HEK293T (cell line): Measurements from ENCODE around the gene CLEC18A.
"Not testable (repeated sequence)": the region's sequence is repeated elsewhere in the genome, so short reads cannot be mapped to it uniquely, and the experiment has no call there.

Experiments
- CTCF ChIA-PET: fragments of 350-600 bp; formaldehyde crosslinking; extraction: SDS; loops from one replicate; lab custom pipeline; 2021; ENCODE audit warnings: antibody characterized with exemption, inconsistent platforms; lab: Yijun Ruan, JAX
- POLR2A ChIA-PET: fragments of 350-600 bp; formaldehyde crosslinking; extraction: SDS; loops from one replicate; lab custom pipeline; 2020; ENCODE audit warnings: antibody characterized with exemption, inconsistent platforms; lab: Yijun Ruan, JAX
- DNase-seq: peaks from one replicate; pipeline ENCODE4 v3.0.0; 2012; ENCODE audit warnings: mixed read lengths; ENCODE audit errors: extremely low spot score
- ARNT ChIP-seq: fragments of 450-650 bp; IDR thresholded peaks from 2 replicates; pipeline ENCODE4 v1.6.1; 2017; ENCODE audit warnings: mild to moderate bottlenecking
- BHLHE40 ChIP-seq: fragments of 450-650 bp; IDR thresholded peaks from 2 replicates; pipeline ENCODE4 v1.6.1; 2016; ENCODE audit warnings: mild to moderate bottlenecking, moderate library complexity, borderline replicate concordance
- FOXA1 ChIP-seq: fragments of 450-650 bp; IDR thresholded peaks from 2 replicates; pipeline ENCODE4 v1.6.1; 2016; ENCODE audit warnings: mild to moderate bottlenecking
- FOXM1 ChIP-seq: fragments of 450-650 bp; IDR thresholded peaks from 2 replicates; pipeline ENCODE4 v1.6.1; 2017; ENCODE audit warnings: mild to moderate bottlenecking, borderline replicate concordance
- L3MBTL2 ChIP-seq: fragments of 450-650 bp; conservative IDR thresholded peaks from 2 replicates; pipeline ENCODE4 v1.6.1; 2016; ENCODE audit warnings: mild to moderate bottlenecking
- LEF1 ChIP-seq: fragments of 450-650 bp; IDR thresholded peaks from 2 replicates; pipeline ENCODE4 v1.6.1; 2017; ENCODE audit warnings: mild to moderate bottlenecking, borderline replicate concordance
- NFRKB ChIP-seq: fragments of 450-650 bp; IDR thresholded peaks from 2 replicates; pipeline ENCODE4 v1.6.1; 2016; ENCODE audit warnings: mild to moderate bottlenecking, moderate library complexity
- PKNOX1 ChIP-seq: fragments of 450-650 bp; IDR thresholded peaks from 2 replicates; pipeline ENCODE4 v1.6.1; 2016
- SP1 ChIP-seq: fragments of 450-650 bp; IDR thresholded peaks from 2 replicates; pipeline ENCODE4 v1.6.1; 2017
- SUZ12 ChIP-seq: fragments of 450-650 bp; IDR thresholded peaks from 2 replicates; pipeline ENCODE4 v1.6.1; 2016; ENCODE audit warnings: mild to moderate bottlenecking
- TARDBP ChIP-seq: fragments of 450-650 bp; IDR thresholded peaks from 2 replicates; pipeline ENCODE4 v1.6.1; 2016
- ZNF384 ChIP-seq: fragments of 450-650 bp; IDR thresholded peaks from 2 replicates; pipeline ENCODE4 v1.6.1; 2016

Gene CLEC18A

GRCh38 chr16:69942627-69943170 lies 8.4 kb upstream of the CLEC18A start:
- CTCF ChIA-PET = no interaction called here
- no peak for DNase-seq

GRCh38 chr16:69943241-69944036 lies 7.7 kb upstream of the CLEC18A start:
- POLR2A ChIA-PET, DNase-seq, CTCF ChIA-PET: not testable (repeated sequence)

More at GRCh38 chr16:69942627-69943170, 8.4 kb upstream of the CLEC18A start:
- TF ChIP-seq FOXM1 = no peak
- no peak for TF ChIP-seq NFRKB
- no peak for TF ChIP-seq L3MBTL2
- no peak for TF ChIP-seq FOXA1
- no peak for TF ChIP-seq PKNOX1
- no peak for TF ChIP-seq ARNT
- TF ChIP-seq ZNF384 = no peak
- TF ChIP-seq LEF1 = no peak
- no peak for TF ChIP-seq TARDBP
- no peak for TF ChIP-seq SUZ12
- TF ChIP-seq BHLHE40 = no peak
- no peak for TF ChIP-seq SP1
- POLR2A ChIA-PET = no interaction called here

- CTCF ChIA-PET, POLR2A ChIA-PET, DNase-seq: not testable (repeated sequence)
Observed at GRCh38 chr16:69950411-69950810, 723 bp upstream of the CLEC18A start.

- DNase-seq, CTCF ChIA-PET, POLR2A ChIA-PET: not testable (repeated sequence)
Observed at GRCh38 chr16:69951672-69952031, 518 bp downstream of the CLEC18A start.

GRCh38 chr16:69952116-69952515 lies 982 bp downstream of the CLEC18A start:
- CTCF ChIA-PET, POLR2A ChIA-PET, DNase-seq: not testable (repeated sequence)

GRCh38 chr16:69952572-69953355 lies 1.6 kb downstream of the CLEC18A start:
- POLR2A ChIA-PET, DNase-seq, CTCF ChIA-PET: not testable (repeated sequence)

- DNase-seq, POLR2A ChIA-PET: not testable (repeated sequence)
- CTCF ChIA-PET = interaction anchor here (0.7 kb wide), 1 partner anchor 217 kb away, joined by 4 read pairs; no protein-coding TSS in a partner anchor
Observed at GRCh38 chr16:69954241-69954640, 3.1 kb downstream of the CLEC18A start.

- CTCF ChIA-PET, DNase-seq, POLR2A ChIA-PET: not testable (repeated sequence)
Observed at GRCh38 chr16:69963312-69963711, 12.2 kb downstream of the CLEC18A start.

GRCh38 chr16:69964960-69965660 lies 14.0 kb downstream of the CLEC18A start:
- POLR2A ChIA-PET, DNase-seq, CTCF ChIA-PET: not testable (repeated sequence)

GRCh38 chr16:69965661-69966054 lies 14.5 kb downstream of the CLEC18A start:
- CTCF ChIA-PET, DNase-seq, POLR2A ChIA-PET: not testable (repeated sequence)

GRCh38 chr16:69967688-69968087 lies 16.6 kb downstream of the CLEC18A start:
- POLR2A ChIA-PET, DNase-seq, CTCF ChIA-PET: not testable (repeated sequence)

GRCh38 chr16:69968125-69968524 lies 17.0 kb downstream of the CLEC18A start:
- DNase-seq, POLR2A ChIA-PET, CTCF ChIA-PET: not testable (repeated sequence)

- POLR2A ChIA-PET, DNase-seq, CTCF ChIA-PET: not testable (repeated sequence)
Observed at GRCh38 chr16:69969657-69970056, 18.5 kb downstream of the CLEC18A start.

GRCh38 chr16:69972120-69972519 lies 21.0 kb downstream of the CLEC18A start:
- DNase-seq, POLR2A ChIA-PET, CTCF ChIA-PET: not testable (repeated sequence)

GRCh38 chr16:69972935-69973334 lies 21.8 kb downstream of the CLEC18A start:
- POLR2A ChIA-PET, DNase-seq, CTCF ChIA-PET: not testable (repeated sequence)
